Skin of body (tissue), 3 donors: Measurements from ENCODE around the gene CHCHD5. TPM values are rescaled to one million over a fixed set of nuclear protein-coding genes. Genes with fewer than 3 reads are reported as not detected.

ENCODE experiments used
- DNase-seq: peaks from one replicate; lab custom pipeline; 2025; lab: John Stamatoyannopoulos, UW
- small RNA-seq: library from RNA; depleted of rRNA; stranded (forward); fragments of <200 nt; gene quantifications from one replicate; pipeline ENCODE3, GENCODE V24; 2014; ENCODE audit warnings: low replicate concordance
- total RNA-seq: library from RNA; depleted of rRNA; stranded (reverse); fragments of >200 nt; gene quantifications from one replicate; pipeline ENCODE4 v1.2.3, GENCODE V29; 2014

CHCHD5 gene
- total RNA-seq, 1 donor from 2014 or later: 6.3 TPM

DNA sequence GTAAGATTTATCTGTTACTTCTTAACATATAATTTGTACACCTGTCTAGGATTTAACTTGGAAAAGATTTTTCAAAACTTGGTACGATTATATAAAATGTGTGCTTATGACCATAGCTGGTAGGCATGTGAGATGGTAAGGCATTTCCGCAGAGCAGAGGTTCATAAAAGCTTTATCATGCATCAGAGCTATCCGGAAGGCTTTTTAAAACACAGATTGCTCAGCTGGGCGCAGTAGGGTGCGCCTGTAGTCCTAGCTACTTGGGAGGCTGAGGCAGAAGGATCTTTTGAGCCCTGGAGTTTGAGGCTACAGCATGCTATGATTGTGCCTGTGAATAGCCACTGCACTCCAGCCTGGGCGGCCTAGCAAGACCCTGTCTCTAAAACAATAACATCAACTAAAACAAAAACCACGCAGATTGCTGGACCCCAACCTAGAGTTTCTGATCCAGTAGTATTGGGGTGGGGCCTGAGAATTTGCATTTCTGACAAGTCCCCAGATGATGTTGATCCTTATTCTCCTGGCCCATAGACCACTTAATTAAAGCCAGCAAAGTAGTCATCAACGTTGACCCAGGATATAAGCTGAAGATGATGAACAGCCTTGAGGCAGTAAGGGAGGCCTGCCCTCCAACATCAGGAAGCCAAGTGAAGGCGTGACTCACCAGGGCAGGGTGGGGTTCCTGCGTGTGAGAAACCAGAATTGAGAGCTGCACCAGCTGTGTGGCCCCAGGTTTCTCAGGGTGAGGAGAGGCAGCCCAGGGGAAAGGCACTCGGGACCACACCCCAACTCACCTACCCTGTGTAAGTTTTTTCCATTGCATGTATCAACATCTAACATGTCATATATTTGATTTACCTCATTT, 39.7 kb downstream of the CHCHD5 start:
- no peak for DNase-seq

DNA sequence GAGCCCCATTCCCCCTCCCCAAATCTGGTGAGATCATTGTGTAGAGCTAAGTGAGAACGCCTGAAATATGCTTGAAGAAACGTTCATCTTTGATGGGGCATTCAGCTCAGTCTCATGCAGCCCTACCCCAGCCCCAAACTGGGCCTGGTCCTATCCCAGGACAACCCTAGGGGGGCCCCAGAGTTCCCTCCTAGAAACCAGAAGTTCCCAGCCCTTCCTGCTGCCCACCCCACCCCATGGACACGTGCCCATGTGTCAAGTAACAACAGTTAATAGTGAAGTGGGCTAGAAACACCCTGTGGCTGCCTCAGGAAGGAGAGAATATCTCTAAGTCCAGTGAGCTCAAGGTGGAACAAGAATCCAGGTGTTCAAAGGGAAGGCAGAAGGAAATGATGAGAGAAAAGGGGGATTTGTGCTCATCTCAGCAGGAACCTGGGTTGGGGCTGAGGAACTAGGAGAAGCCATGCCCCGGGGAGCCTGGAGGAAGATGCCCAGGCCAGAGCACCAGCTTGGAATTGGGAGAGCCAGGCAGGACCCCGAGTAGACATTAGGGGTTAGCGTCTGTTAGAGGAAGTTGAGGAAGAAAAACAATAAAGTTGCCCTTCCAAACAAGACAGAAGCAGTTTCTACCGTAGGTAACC, 41.2 kb downstream of the CHCHD5 start:
- DNase-seq: no peak

DNA sequence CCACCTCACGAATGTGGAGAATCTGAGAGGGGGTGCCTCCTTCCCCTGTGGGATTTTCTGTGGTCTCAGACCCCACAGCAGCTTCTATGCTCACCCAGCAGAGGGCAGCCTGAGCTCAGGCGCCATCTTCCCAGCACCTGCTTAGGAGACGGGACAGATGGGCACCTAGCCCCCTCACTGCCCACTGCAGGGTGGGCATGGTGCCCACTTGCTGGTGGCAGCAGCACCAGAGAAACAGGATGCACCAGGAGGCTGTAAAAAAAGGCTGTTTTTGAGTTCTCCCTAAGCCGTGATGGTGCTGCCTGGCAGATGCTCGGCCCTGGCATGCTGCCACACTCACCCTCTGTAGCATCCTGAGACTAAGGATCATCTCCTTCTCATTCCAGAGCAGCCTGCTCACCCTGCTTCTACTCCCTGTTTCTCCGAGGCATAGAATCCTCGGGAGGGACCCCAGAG, 42.2 kb downstream of the CHCHD5 start:
- DNase-seq: no peak

DNA sequence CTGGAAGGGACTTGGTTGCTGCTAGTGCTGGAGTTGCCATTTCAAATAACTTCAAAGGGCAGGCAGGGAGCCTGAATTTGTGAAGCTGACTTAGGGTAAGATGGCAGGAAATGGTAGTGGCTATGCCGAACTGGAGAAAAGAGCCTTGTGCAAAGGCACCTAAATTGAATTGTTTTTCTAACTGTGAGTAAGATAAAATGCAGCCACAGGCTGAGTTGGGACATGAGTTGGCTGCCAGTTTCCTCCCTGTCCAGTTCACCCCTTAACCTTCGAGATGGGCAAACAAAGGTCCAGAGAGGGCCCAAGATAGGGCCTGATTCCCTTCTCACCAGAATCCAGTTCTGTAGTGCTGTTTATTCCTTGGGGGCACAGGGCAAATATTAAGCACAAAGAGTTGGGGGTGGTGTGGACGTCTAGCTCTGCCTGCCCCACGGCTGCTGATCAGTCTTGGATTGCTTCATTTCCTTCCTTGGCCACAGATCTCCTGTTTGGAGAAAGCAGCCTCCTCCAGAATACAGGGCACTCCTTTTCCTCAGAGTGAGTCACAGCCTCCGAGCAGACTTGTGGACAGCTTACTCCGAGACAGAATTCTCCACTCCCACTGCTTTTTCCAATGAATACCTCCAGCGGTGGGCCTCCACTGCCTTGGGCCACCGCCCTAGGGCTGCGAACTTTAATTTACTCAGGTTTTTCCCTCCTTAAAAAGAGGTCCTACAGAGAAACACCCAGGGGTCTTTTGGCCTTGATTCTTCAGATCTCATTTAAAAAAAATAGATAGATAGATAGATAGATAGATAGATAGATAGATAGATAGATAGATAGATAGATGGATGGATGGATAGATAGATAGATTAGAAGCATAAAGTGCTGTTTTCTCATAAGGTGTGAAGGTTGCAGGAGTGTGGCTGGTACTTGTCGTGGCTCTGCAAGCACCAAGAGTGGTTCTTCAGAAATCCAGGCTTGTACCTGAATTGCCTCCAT, 42.9 kb downstream of the CHCHD5 start:
- DNase-seq: peak; percentile 46

DNA sequence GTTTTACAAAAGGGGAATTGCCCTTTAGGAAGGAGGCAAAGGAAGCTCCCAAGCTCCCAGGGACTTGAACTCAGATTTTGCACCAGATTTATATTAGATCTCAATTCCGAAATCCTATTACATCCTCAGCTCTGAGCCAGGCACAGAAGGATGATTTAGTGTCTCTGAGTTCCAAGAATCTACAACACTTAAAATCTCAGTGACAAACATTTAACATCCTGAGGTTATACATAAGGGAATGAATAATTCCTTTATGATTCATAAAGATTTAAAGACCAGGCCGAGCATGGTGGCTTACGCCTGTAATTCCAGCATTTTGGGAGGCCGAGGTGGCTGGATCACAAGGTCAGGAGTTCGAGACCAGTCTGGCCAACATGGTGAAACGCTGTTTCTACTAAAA, 44.8 kb downstream of the CHCHD5 start:
- DNase-seq: no peak

DNA sequence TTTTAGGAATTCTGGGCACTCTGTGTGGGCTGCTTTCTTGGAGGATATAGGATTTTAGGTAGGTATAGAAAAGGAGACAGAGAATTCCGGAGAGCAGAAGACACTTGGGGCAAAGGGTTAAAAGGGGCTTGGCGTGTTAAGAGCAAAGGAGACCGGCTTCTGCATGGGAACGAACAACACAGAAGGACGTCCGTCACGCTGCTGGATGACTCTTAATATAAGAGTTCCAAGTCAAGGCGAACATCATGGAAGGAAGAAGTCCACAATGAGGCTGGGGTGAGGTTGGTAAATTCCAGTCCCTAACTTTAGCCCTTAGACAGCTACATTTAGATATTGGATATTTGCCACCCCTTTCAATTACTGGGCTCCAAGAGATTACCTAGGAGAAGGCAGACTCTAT, 45.4 kb downstream of the CHCHD5 start:
- DNase-seq: no peak

DNA sequence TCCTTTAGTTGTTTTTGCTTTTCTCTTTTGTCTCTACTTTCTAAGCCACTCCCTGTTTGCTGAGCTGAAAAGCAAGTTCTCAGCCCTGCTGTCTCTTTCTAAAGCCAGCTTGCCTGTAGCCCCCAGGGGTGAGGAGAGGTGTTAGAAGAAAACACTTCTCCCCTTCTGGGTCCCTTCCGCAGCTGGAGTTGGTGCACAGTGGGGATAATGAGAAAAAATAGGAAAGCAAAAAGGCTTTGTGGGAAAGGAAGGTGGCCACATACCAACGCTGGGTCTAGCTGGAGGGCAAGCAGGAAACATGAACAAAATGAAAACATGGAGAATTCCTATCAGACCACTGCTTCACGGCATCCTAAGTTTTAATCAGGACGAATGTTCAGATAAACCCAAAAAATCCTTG, 45.9 kb downstream of the CHCHD5 start:
- DNase-seq: no peak

DNA sequence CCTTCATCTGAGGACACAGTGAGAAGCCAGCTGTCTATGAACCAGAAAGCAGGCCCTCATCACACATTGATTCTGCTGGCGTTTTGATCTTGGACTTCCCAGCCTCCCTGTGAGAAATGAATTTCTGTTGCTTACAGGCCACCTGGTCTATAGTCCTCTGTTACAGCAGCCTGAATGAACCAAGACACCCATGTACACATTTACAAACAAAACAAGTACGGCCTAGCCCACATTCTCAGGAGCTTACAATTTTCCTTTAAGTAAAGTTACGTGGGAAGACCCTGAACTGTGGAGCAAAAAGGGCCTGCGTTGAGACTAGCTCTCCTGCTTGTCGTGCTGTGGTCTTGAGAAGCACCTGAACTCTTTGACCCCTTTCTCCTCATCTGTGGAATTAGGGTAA, 49.3 kb downstream of the CHCHD5 start:
- DNase-seq: no peak

DNA sequence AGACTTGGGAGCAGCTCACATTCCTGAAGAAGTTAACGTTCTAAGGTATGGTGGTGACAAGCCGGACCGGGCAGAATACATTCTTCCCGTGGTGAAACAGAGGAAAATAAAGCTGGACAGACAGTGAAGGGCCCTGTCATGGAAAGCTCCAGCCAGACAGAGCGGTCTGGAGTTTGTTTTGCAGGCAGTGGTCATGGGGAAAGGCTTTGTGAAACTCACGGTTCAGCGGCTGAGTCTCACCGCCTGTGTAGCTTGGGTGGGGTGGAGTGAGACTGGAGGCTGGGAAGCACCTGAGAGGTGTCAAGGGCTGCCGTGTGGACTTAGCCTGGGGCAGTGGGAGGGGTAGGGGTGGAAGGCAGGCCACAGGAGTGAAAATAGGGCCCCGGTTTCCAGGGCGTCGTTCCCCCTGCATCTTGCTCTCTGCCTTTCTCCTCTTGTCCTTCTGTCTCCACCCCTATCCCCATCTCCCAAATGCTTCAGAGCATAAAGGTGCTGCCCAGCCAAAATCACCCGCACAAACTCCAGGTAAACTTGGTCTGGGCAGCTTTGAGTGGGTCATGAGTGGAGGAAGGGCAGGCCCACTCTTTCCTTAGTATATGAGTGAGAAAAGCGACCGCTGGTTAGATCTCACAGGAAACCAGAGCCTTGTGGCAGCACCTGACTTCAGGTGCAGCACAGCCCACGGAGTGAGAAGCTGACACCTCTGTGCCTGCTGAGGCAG, 49.9 kb downstream of the CHCHD5 start:
- no peak for DNase-seq

DNA sequence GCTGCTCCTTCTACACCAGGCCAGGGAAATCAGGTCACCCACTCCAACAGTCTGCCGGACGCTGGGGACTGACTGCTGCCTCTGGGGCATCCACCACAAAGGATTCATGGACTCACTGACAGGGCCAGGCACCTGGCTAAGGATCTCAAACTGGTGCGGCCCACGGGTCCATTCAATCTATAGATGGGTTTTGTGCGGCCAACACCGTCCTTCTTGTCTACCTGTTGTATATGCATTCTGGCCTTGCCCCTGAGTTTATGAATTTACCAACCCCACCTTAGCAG, 50.4 kb downstream of the CHCHD5 start:
- no peak for DNase-seq

DNA sequence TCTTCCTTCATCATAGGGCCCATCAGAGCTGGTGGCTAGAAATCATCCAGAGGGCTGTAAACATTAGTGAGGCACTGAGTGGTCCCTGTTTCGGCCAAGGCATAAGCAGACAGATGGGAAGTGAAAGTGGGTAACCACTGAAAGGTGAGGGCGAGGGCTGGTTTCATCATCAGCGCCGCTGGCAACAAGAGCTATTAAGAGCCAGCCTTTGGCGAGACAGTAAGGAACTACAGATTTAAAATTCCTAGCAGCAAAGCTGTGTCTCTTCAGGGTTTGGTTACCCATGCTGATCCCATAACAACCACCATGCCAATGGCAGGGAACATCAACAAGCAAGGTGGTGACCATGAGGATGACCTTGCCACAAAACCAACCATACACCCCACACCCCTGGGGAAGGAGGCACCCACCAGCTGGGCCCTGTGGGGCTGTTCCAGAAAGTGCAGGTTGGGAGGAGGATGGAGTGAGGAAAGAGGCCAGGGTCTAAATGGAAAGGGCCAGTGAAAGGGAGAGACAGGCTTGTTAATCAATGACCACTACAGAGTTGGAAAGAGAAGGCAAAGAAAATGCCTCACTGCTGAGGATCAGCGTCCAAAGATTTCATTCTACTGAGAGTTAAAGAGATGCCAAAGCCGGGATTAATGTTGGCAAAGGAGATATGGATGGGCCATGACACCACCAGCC, 52.3 kb downstream of the CHCHD5 start:
- no peak for DNase-seq

DNA sequence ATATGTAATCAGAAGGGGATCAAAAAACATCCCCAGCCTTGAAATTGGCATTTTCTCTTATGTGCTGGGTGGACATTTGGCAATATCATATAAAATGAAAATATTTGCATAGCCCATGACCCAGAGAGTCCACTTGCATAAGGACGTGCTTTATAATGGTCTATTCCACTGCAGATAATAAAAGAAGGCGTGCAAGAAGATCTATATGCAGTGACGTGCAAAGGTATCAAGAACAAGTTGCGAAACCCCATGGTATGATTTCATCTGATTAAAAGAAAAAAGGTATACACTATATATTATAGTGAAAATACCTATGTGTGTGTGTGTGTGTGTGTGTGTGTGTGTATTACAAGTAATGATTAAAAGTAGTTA, 52.9 kb downstream of the CHCHD5 start:
- no peak for DNase-seq

Small RNA genes lying within 50 kb of the gene (small RNA-seq; reads per million reads assigned to genes)
- not detected for gene RF00019

Other genes starting within 250 kb of the CHCHD5 start
- gene RGPD8, start 151.0 kb upstream of the CHCHD5 start, total RNA-seq: 26.2 TPM
- gene TTL, start 102.5 kb upstream of the CHCHD5 start, total RNA-seq: 16.0 TPM
- gene POLR1B, start 42.1 kb upstream of the CHCHD5 start, total RNA-seq: 19.0 TPM
- gene SLC20A1, start 61.3 kb downstream of the CHCHD5 start, total RNA-seq: 34.9 TPM
- gene NT5DC4, start 136.4 kb downstream of the CHCHD5 start, total RNA-seq: not detected
- gene CKAP2L, start 180.0 kb downstream of the CHCHD5 start, total RNA-seq: 6.0 TPM
- 0.20 TPM for gene IL1A, start 199.9 kb downstream of the CHCHD5 start, total RNA-seq